Measurements from ENCODE around the gene HLA-DOB. TPM values are rescaled to one million over a fixed set of nuclear protein-coding genes. Genes with fewer than 3 reads are reported as not detected.

Gene HLA-DOB
- total RNA-seq, 1 donor from 2014 or later: 0.25 TPM

- Mint-ChIP-seq H3K27me3 (ENCODE audit: low read depth) (no peaks in the 10 kb centered on the region), H3K36me3 (ENCODE audit: low read depth) (peaks cover 9% of the 10 kb centered on the region), H3K9me3 (ENCODE audit: low read depth) (no peaks in the 10 kb centered on the region), H3K4me3 (ENCODE audit: unreplicated experiment) (no peak overlapping the region), H3K27ac (ENCODE audit: unreplicated experiment) (no peak overlapping the region), H3K4me1 (ENCODE audit: low read depth) (peaks cover 19% of the 10 kb centered on the region)
- DNase-seq (ENCODE audit: low spot score): no peak
- TF ChIP-seq CTCF (IDR thresholded peaks at IDR 0.05): no peak
Measured at GRCh38 chr6:32842690-32843089, 25.9 kb upstream of the HLA-DOB start.

- Mint-ChIP-seq H3K9me3 (ENCODE audit: low read depth) (no peaks in the 10 kb centered on the region), H3K27ac (ENCODE audit: unreplicated experiment) (no peak overlapping the region), H3K27me3 (ENCODE audit: low read depth) (no peaks in the 10 kb centered on the region), H3K4me3 (ENCODE audit: unreplicated experiment) (no peak overlapping the region), H3K36me3 (ENCODE audit: low read depth) (peaks cover 4% of the 10 kb centered on the region), H3K4me1 (ENCODE audit: low read depth) (peaks cover 24% of the 10 kb centered on the region)
- no peak for DNase-seq (ENCODE audit: low spot score)
- TF ChIP-seq CTCF (IDR thresholded peaks at IDR 0.05): no peak
Measured at GRCh38 chr6:32842021-32842650, 25.3 kb upstream of the HLA-DOB start.

- TF ChIP-seq CTCF (IDR thresholded peaks at IDR 0.05): no peak
- Mint-ChIP-seq H3K4me1 (ENCODE audit: low read depth) (peaks cover 26% of the 10 kb centered on the region), H3K4me3 (ENCODE audit: unreplicated experiment) (no peak overlapping the region), H3K36me3 (ENCODE audit: low read depth) (peaks cover 3% of the 10 kb centered on the region), H3K9me3 (ENCODE audit: low read depth) (no peaks in the 10 kb centered on the region), H3K27ac (ENCODE audit: unreplicated experiment) (no peak overlapping the region), H3K27me3 (ENCODE audit: low read depth) (no peaks in the 10 kb centered on the region)
- DNase-seq (ENCODE audit: low spot score): no peak
Measured at GRCh38 chr6:32840604-32841246, 23.9 kb upstream of the HLA-DOB start.

GRCh38 chr6:32839356-32839755 is 22.6 kb upstream of the HLA-DOB start:
- TF ChIP-seq CTCF (IDR thresholded peaks at IDR 0.05): no peak
- Mint-ChIP-seq H3K9me3 (ENCODE audit: low read depth) (no peaks in the 10 kb centered on the region), H3K27me3 (ENCODE audit: low read depth) (no peaks in the 10 kb centered on the region), H3K4me1 (ENCODE audit: low read depth) (peaks cover 21% of the 10 kb centered on the region), H3K4me3 (ENCODE audit: unreplicated experiment) (no peak overlapping the region), H3K36me3 (ENCODE audit: low read depth) (peaks cover 7% of the 10 kb centered on the region), H3K27ac (ENCODE audit: unreplicated experiment) (peak overlapping the region; percentile 92)
- DNase-seq (ENCODE audit: low spot score): no peak

- no peaks in the 10 kb centered on the region for H3K27me3 Mint-ChIP-seq (ENCODE audit: low read depth)
- peak within 1 kb of the TSS; percentile 79 for H3K4me3 Mint-ChIP-seq (ENCODE audit: unreplicated experiment)
- DNase-seq (ENCODE audit: low spot score): peak; percentile 97
- H3K4me1 Mint-ChIP-seq (ENCODE audit: low read depth): peaks cover 12% of the 10 kb centered on the region
- H3K36me3 Mint-ChIP-seq (ENCODE audit: low read depth): peaks cover 7% of the 10 kb centered on the region
- peak; percentile 97 for TF ChIP-seq CTCF (IDR thresholded peaks at IDR 0.05)
- H3K9me3 Mint-ChIP-seq (ENCODE audit: low read depth): no peaks in the 10 kb centered on the region
- H3K27ac Mint-ChIP-seq (ENCODE audit: unreplicated experiment): peak within 1 kb of the TSS; percentile 92
Measured at GRCh38 chr6:32838114-32838958, 21.5 kb upstream of the HLA-DOB start, which contains the start of gene TAP2. TAP2 (minus strand) TSS chr6:32838739; CDS start chr6:32838233, 506 bp downstream.

Data from chondrocyte (in vitro differentiated cells).